Keratinocyte (primary cell): ENCODE measurements around the gene FOXI1.

Source experiments
- EZH2 ChIP-seq: IDR thresholded peaks from one replicate; pipeline ENCODE4 v1.6.1; 2012; ENCODE audit warnings: inconsistent platforms, mild to moderate bottlenecking, low read length, moderate library complexity
- TF ChIP-seq, protein P1 (sequence below), 3 experiments: IDR thresholded peaks in 1 of 3; conservative IDR thresholded peaks in 1 of 3; optimal IDR thresholded peaks in 1 of 3; 2 replicates in 2 of 3; 3 replicates in 1 of 3; pipeline versions ENCODE3 to v1.5.1; 2011; ENCODE audit warnings: low read length in 3 of 3, mild to moderate bottlenecking in 3 of 3, moderate library complexity in 2 of 3, control low read depth in 1 of 3, inconsistent platforms in 1 of 3; ENCODE audit not compliant: insufficient read depth in 2 of 3; ENCODE audit errors: extremely low read depth in 1 of 3

- TF ChIP-seq, protein P1, sequence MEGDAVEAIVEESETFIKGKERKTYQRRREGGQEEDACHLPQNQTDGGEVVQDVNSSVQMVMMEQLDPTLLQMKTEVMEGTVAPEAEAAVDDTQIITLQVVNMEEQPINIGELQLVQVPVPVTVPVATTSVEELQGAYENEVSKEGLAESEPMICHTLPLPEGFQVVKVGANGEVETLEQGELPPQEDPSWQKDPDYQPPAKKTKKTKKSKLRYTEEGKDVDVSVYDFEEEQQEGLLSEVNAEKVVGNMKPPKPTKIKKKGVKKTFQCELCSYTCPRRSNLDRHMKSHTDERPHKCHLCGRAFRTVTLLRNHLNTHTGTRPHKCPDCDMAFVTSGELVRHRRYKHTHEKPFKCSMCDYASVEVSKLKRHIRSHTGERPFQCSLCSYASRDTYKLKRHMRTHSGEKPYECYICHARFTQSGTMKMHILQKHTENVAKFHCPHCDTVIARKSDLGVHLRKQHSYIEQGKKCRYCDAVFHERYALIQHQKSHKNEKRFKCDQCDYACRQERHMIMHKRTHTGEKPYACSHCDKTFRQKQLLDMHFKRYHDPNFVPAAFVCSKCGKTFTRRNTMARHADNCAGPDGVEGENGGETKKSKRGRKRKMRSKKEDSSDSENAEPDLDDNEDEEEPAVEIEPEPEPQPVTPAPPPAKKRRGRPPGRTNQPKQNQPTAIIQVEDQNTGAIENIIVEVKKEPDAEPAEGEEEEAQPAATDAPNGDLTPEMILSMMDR (optimal IDR thresholded peaks at IDR 0.05 in 1 of 3, IDR thresholded peaks at IDR 0.05 in 1 of 3, conservative IDR thresholded peaks at IDR 0.05 in 1 of 3; ENCODE audit: extremely low read depth in 1 of 3, insufficient read depth in 2 of 3, low read length in 3 of 3), result no peak
- TF ChIP-seq EZH2, result no peak
Measured at GRCh38 chr5:170139786-170140335, 34.2 kb downstream of the FOXI1 start.
